Measurements from ENCODE around the gene DOCK9. TPM values are rescaled to one million over a fixed set of nuclear protein-coding genes. Genes with fewer than 3 reads are reported as not detected.

DOCK9 gene
- total RNA-seq, 4 donors from 2014 or later, result 121 to 240 (median 200) TPM

DNA sequence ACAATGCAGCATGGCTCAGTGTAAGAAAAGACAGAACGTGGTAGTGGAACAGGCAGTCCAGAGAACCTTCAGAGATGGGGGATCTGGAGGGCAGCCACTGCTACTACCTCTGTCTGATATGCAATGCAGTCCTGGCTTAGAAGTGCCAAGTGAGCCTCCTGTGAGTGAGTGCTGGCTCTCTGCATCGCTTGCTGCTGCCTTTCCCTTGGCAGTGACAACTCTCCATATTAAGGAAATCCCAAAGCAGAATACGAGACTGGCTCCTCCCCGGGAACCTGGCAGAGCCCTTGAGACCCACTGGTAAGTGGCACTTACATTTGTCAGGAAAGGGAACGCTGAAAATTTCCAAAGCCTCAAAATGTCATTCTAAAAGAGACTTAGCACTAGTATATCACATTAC is 7.5 kb downstream of the DOCK9 start:
- DNase-seq (ENCODE audit: low spot score in 2 of 2), result no peak
- peaks cover 49% of the 10 kb centered on the region for H3K4me1 ChIP-seq
- no peak overlapping the region for H3K27ac ChIP-seq
- TF ChIP-seq EP300 (IDR thresholded peaks at IDR 0.05) (no peak), POLR2AphosphoS5 (IDR thresholded peaks at IDR 0.05) (no peak)
- 36% methylated on average over 5 of the region's 5 CpGs for WGBS
- no peaks in the 10 kb centered on the region for H3K36me3 ChIP-seq
- H3K9me3 ChIP-seq, result no peaks in the 10 kb centered on the region
- H3K4me3 ChIP-seq, result no peak overlapping the region
- H3K27me3 ChIP-seq, result no peaks in the 10 kb centered on the region

DNA sequence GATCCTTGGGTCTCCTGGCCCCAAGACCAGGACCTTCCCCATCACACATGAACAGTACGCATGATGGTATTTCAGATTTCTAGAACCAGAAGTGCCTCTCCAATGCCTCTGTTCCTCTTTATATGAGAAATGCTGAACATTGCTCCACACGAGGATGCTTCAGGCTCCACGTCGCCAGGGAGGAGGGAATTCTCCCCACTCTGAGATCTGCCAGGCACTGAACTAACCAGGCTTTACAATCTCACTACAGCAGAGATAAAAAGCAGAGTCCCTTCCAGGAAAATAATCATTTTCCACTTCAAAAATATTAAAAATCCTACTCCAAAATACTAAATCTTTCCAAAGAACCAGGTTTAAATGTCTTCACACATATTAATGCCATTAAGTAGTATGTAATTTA is 10.4 kb downstream of the DOCK9 start:
- WGBS, result 81% methylated on average over 4 of the region's 4 CpGs
- no peaks in the 10 kb centered on the region for H3K36me3 ChIP-seq
- H3K27me3 ChIP-seq, result no peaks in the 10 kb centered on the region
- DNase-seq (ENCODE audit: low spot score in 2 of 2), result no peak
- H3K9me3 ChIP-seq, result no peaks in the 10 kb centered on the region
- H3K4me3 ChIP-seq, result no peak overlapping the region
- no peak overlapping the region for H3K27ac ChIP-seq
- TF ChIP-seq POLR2AphosphoS5 (IDR thresholded peaks at IDR 0.05), result no peak
- TF ChIP-seq EP300 (IDR thresholded peaks at IDR 0.05), result no peak
- peaks cover 44% of the 10 kb centered on the region for H3K4me1 ChIP-seq

DNA sequence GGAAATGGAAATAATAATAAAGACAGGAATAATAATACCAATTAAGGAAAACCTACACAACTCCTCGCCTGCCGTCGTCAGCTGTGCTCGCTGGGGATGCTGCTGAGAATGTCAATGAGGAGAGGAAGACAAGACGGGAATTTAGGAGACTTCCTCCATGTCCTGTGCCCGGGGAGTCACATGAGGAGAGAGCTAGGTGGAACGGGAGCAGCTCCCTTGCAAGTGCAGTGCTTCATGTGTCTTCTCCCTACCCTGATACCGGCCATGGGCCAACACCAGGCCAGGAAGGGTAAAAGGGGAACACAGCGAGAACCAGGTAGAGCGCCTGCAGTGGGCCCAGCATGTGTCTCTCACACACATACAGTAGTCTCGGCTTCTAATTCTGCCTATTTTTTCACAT is 11.8 kb downstream of the DOCK9 start:
- WGBS, result 84% methylated on average over 11 of the region's 11 CpGs
- Histone ChIP-seq H3K27ac (no peak overlapping the region), H3K9me3 (no peaks in the 10 kb centered on the region), H3K36me3 (no peaks in the 10 kb centered on the region), H3K4me3 (no peak overlapping the region), H3K27me3 (no peaks in the 10 kb centered on the region), H3K4me1 (peaks cover 46% of the 10 kb centered on the region)
- DNase-seq (ENCODE audit: low spot score in 2 of 2), result no peak
- TF ChIP-seq POLR2AphosphoS5 (IDR thresholded peaks at IDR 0.05), result no peak
- TF ChIP-seq EP300 (IDR thresholded peaks at IDR 0.05), result no peak
- no peak for TF ChIP-seq POLR2A (IDR thresholded peaks at IDR 0.05)
- TF ChIP-seq, protein P1, sequence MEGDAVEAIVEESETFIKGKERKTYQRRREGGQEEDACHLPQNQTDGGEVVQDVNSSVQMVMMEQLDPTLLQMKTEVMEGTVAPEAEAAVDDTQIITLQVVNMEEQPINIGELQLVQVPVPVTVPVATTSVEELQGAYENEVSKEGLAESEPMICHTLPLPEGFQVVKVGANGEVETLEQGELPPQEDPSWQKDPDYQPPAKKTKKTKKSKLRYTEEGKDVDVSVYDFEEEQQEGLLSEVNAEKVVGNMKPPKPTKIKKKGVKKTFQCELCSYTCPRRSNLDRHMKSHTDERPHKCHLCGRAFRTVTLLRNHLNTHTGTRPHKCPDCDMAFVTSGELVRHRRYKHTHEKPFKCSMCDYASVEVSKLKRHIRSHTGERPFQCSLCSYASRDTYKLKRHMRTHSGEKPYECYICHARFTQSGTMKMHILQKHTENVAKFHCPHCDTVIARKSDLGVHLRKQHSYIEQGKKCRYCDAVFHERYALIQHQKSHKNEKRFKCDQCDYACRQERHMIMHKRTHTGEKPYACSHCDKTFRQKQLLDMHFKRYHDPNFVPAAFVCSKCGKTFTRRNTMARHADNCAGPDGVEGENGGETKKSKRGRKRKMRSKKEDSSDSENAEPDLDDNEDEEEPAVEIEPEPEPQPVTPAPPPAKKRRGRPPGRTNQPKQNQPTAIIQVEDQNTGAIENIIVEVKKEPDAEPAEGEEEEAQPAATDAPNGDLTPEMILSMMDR (IDR thresholded peaks at IDR 0.05), result no peak

DNA sequence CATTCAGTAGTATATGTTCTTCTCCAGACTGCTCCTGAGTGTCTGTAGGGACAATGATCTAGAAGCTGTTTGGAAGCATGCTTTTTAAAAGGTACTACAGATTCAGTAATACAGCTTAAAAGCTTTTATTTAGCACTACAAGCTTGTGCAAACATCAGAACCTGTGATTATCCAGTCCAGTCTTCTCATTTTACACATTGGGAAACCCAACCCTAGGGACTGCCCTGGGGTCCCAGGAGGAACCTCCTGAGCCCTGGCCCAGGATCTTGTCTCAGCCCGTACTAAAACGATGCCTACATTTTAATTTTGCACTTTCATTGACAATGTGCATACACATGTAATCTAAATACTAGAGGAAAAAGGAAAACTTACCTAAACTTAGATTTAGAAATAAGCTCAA is 12.5 kb downstream of the DOCK9 start:
- peaks cover 47% of the 10 kb centered on the region for H3K4me1 ChIP-seq
- no peaks in the 10 kb centered on the region for H3K27me3 ChIP-seq
- H3K36me3 ChIP-seq, result no peaks in the 10 kb centered on the region
- 64% methylated on average over 2 of the region's 2 CpGs for WGBS
- no peak overlapping the region for H3K4me3 ChIP-seq
- DNase-seq (ENCODE audit: low spot score in 2 of 2), result no peak
- no peak overlapping the region for H3K27ac ChIP-seq
- TF ChIP-seq, protein P1 (IDR thresholded peaks at IDR 0.05), result no peak
- TF ChIP-seq POLR2AphosphoS5 (IDR thresholded peaks at IDR 0.05) (no peak), EP300 (IDR thresholded peaks at IDR 0.05) (no peak), POLR2A (IDR thresholded peaks at IDR 0.05) (no peak)
- H3K9me3 ChIP-seq, result no peaks in the 10 kb centered on the region

DNA sequence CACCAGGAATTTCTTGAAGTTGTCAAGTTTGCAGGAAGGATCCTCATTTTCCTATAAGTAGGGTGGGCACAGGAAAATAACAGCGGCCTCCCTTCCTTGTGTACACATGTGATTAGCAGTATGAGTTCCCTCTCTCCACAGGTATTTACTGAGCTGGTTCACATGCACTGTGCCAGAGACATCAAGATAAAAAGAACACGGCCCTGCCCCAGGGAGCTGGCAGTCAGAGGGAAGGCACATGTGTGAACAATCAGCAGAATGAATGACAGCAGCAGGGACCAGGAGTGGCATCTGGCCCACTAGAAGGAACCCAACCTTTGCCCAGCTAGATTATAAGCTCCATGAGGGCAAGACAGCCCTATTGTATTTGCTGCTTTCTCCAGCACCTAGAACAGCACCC is 13.9 kb downstream of the DOCK9 start:
- H3K27me3 ChIP-seq, result no peaks in the 10 kb centered on the region
- DNase-seq (ENCODE audit: low spot score in 2 of 2), result no peak
- no peaks in the 10 kb centered on the region for H3K36me3 ChIP-seq
- no peak overlapping the region for H3K4me3 ChIP-seq
- H3K9me3 ChIP-seq, result no peaks in the 10 kb centered on the region
- H3K27ac ChIP-seq, result no peak overlapping the region
- H3K4me1 ChIP-seq, result peaks cover 48% of the 10 kb centered on the region
- WGBS, result 45% methylated on average over 2 of the region's 2 CpGs
- TF ChIP-seq, protein P1 (IDR thresholded peaks at IDR 0.05), result no peak
- TF ChIP-seq POLR2A (IDR thresholded peaks at IDR 0.05), result no peak
- no peak for TF ChIP-seq EP300 (IDR thresholded peaks at IDR 0.05)
- no peak for TF ChIP-seq POLR2AphosphoS5 (IDR thresholded peaks at IDR 0.05)

DNA sequence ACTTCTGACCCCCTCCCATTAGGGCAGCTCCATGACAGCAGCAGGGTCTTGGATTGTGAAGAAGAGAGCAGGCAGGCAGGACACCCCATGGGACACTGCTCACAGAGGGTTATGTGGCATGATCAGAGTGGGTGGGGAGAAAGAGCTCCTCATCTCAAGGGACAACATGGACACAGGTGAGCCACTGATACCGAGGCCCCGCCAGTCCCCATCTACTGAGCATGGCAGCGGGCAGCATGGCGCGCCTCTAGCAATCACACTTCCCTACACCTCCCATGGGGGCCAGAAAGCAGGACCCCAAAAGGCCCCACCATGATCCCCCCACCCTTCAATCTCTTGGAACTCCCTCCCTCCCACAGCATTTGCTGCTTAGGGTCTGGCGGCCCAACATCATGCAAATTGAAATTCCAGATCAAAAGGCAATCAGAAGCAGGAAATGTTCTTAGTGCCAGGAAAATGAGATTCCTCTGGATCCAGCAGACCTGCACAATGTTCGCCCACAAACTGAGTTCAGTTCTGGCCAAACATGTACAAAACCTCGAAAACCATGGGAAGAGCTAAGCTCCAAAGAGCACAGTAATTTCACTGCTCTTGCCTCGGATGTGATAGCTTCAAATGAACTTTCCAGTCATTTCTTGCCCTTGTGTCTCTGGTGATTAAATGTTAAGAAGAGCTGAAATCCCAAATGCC is 14.8 kb downstream of the DOCK9 start:
- H3K27me3 ChIP-seq, result no peaks in the 10 kb centered on the region
- no peaks in the 10 kb centered on the region for H3K9me3 ChIP-seq
- no peaks in the 10 kb centered on the region for H3K36me3 ChIP-seq
- H3K4me3 ChIP-seq, result no peak overlapping the region
- TF ChIP-seq, protein P1 (IDR thresholded peaks at IDR 0.05), result no peak
- no peak for TF ChIP-seq EP300 (IDR thresholded peaks at IDR 0.05)
- TF ChIP-seq POLR2AphosphoS5 (IDR thresholded peaks at IDR 0.05), result no peak
- TF ChIP-seq POLR2A (IDR thresholded peaks at IDR 0.05), result no peak
- no peak for DNase-seq (ENCODE audit: low spot score in 2 of 2)
- H3K27ac ChIP-seq, result no peak overlapping the region
- H3K4me1 ChIP-seq, result peaks cover 50% of the 10 kb centered on the region
- WGBS, result 64% methylated on average over 8 of the region's 9 CpGs

Data from suprapubic skin (tissue), 4 donors.